GDM1 (cell line): ENCODE data around the gene ZNF41.
"Not testable (repeated sequence)": the region's sequence is repeated elsewhere in the genome, so short reads cannot be mapped to it uniquely, and the experiment has no call there.

Experiments
- DNase-seq: peaks from one replicate; lab custom pipeline; 2025; lab: John Stamatoyannopoulos, UW

The ZNF41 gene

DNA sequence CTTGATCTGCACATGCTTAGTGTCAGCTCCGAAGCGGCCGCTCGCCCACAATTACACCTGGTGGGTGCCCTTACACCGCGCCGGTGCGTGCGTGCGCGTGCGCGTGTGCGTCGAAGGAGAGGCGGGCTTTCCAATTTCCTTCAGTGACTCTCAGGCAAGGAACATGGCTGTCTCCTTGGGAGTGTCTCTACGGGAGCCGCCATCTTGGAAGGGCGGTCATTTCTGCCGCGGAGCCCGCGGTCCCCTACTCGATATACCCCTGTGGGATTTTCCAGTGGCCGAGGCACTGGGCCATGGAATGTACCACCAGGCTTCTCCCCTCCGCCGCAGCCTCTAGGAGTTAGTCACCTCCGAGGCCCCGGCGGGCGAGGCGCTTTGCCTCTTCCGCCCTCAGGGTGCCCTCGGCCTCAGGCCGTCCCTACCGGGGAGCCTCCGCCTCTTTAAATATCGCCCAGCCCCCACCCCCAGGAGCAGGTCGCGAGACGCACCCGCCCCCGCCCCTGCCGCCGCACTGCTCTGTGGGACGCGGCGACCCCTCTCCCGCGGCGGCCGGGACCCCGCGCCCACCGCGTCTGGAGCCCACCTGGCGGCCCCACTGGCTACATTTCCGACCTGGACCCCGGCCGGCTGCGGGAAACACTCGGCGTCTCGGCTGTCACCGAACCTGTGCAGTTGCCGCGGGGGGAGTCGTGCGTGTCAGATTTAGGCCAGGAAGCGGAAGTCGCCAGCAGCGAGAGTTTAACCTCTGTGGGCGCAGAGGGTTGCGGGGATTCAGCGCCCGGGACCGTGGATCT lies at the start of gene ZNF41:
Gene ZNF41 (minus strand): TSS at position 711 of the 794 bp plus-strand sequence. CDS start 15,741 bp downstream, outside the sequence.
- peak; percentile 73 for DNase-seq

- peak; percentile 43 for DNase-seq
Observed at GRCh38 chrX:47530049-47530448, 47.0 kb upstream of the ZNF41 start.

GRCh38 chrX:47529548-47529947 lies 46.5 kb upstream of the ZNF41 start:
- no peak for DNase-seq

GRCh38 chrX:47523713-47524166 lies 40.7 kb upstream of the ZNF41 start:
- no peak for DNase-seq

DNA sequence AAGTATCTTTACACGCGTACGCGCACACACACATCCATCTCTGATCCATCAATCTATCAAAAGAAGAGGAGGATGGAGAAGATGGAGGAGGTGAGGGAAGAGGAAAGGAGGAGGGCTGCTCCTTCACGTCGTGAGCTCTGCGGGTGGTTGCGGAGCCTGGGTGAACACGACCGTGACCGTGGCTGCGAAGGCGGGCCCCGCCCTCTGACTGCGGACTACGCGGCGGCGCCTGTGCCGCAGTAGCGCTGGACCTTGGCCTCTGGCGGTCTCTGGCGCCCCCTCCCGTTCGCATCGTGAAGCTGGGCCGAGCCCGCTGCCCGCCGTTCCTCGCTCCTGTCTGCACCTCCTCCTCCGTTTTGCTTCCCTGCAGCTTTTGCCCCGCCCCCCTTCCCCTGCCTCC lies 40.3 kb upstream of the ZNF41 start:
- peak; percentile 63 for DNase-seq

GRCh38 chrX:47518144-47518543 lies 35.1 kb upstream of the ZNF41 start:
- no peak for DNase-seq

DNA sequence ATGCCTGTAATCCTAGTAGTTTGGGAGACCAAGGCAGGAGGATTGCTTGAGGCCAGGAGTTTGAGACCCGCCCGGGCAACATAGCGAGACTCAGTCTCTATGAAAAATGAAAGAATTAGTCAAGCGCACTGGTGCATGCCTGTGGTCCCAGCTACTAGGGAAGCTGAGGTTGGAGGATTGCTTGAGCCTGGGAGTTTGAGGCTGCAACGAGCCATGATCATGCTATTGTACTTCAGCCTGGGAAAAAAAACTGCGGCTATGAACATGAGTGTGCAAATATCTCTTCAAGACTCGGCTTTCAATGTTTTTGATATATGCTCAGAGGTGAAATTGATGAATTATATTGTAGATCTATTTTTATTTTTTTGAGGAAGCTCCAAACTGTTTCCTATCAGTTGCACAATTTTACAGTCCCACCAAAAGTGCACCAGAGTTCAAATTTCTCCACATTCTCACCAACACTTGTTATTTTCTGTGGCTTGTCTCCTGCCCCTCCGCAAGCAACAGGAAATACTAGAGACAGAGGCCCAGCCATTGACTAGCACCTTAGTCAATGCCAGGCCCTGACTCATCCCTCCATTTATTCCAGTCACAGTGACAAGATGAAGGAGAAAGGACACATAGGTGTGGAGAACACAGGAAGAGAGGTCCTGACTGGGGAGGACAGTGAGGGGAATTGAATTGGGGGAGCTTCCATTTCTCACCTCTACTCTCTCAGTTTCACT lies 33.1 kb upstream of the ZNF41 start:
- DNase-seq: no peak

GRCh38 chrX:47514533-47515235 lies 31.7 kb upstream of the ZNF41 start:
- DNase-seq: no peak

DNA sequence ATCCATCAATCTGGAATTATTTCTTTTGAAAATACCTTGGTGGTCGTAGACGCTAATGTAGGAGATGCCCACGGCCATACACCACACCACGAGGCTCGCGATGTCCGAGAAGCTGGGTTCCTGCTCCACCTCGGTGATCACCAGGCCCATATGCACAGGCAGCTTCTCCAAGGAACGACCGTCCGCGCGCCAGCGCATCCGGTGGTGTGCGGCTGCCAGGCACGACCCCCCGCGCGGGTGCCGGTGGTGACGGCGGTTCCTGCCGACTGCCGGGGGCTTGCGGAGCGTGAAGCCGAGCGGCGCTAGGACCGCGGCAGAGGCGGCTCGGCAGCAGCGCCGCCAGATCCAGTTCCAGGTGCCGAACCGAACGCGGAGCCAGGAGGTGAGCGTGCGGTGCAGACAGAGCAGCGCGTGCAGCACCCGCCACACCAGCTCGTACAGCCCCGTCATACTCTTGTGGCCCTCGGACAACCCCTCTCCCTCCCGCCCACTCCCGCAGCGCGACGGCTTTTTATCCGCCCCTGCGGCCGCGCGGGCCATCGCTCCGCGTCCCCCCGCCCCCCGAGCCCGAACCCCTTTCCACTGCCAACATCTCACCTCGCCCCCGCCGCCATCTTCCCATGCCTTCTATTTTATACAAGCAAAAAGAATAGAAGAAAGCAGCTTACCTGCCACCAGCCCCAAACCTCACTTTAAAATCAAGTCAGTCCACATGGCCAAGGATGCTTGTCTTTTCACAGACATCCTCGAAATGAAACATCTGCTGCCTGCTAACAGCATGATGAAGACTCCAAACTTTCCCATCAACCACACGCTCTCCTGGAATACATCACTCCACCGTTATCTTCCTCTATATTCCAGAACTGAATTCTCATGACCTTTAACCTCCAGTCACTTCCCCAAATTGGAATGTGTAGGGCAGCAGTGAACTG lies 30.3 kb upstream of the ZNF41 start:
- DNase-seq: not testable (repeated sequence)

DNA sequence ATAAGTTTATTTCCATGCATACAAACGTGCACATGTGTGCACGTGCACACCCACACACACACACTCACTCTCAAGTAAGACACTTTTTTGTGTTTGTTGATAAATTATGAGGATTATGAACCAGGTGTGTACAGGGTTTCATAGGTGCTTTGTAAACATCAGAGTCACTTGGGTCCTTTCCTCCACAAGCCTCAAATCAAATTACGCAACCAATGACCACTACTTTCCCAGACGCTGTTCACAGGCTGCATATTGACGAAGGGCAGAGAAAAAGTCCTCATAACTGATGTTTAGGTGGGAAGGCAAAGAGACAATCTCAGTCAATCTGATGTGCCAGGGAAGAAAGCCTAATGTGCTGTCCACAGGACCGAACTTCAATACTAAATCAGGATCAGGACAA lies 29.4 kb upstream of the ZNF41 start:
- not testable (repeated sequence) for DNase-seq

- no peak for DNase-seq
Observed at GRCh38 chrX:47507153-47507867, 24.3 kb upstream of the ZNF41 start.

DNA sequence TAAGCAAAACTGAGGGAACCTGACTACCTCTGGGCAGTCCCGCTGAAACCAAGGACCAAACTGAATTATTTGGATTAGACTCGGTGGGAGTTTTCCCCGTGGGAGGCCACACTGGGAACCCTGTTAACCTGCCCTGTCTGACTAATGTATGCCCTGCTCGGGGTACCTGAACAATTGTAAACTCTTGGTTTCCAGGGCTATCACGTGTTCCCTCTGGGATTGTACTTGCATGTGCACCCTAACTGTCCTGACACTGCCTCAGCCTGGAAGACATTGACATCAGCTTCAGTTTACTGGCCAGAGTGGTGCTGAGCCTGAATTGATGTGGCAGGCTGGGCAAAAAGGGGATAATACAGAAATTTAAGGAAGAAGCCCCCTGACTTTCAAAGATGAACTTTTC lies 20.1 kb upstream of the ZNF41 start:
- no peak for DNase-seq

DNA sequence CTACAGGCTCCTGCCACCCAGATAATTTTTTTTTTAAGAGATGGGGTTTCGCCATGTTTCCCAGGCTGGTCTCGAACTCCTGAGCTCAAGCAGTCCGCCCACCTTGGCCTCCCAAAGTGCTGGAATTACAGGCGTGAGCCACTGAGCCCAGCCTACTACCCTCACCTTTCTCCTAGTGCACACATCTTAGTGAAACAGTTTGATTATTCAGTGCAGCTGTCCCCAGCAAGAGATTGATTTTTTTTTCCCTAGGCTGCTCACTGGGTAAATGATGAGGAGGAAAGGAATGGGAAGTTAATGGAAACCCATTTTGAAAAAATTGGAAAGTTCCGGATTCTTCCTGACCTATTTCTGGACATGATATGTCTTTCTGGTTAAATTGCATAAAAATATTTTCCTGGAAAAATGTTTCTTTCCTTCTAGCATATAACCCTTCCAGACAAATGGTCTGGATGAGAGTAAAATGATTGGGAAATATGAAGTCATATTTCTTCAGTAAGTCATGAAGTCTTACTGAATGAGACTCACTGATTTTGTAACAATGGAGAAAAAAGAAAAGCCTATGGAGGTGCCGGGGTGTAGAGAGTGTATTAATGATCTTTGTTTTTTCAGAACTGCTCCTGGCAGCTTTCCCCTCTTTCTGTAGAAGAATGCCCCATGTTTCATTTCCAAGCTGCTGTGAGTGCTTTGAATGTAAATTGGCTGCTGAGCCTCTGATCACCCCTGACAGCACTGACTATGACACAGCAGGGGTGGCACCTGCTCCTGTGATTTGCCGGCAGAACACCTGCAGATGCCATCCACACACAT lies 19.5 kb upstream of the ZNF41 start:
- no peak for DNase-seq

DNA sequence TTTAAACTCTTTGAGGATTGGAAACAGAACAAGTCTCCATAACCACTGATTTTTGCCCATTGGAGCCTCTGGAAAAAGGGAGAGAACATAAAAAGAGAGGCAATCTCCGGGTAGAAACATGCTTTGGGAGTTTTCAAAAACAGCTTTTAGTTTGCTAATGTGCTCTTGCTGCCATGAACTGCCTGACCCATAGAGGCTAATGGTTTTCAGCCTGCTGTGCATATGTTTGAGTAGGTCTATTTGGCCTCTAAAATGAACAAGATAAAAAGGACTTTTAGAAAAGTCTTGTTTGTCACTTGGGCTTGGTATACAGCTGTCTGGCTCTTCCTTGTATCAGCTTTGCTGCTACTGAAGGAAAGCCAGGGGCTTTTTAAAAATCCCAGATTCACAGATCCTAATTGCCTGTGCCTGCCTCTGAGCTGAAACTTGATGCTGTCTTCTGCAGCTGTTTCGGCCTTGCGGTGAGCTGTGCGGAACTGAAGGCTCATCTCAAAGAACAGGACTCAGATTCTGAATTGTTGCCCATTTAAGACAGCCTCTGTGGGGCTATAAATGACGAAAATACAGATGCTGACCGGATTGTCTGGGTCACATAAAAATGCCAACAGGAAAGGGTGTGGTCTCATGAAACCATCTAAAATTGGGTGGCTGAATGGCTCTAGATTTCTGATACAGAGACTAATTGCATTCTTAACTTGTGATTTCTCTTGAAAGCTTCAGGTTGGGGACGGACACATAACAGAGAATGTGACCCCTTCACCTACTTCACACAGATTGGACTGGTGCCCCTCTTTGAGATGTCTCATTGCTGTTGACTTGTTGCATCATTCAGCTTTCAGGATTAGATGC lies 18.4 kb upstream of the ZNF41 start:
- no peak for DNase-seq

DNA sequence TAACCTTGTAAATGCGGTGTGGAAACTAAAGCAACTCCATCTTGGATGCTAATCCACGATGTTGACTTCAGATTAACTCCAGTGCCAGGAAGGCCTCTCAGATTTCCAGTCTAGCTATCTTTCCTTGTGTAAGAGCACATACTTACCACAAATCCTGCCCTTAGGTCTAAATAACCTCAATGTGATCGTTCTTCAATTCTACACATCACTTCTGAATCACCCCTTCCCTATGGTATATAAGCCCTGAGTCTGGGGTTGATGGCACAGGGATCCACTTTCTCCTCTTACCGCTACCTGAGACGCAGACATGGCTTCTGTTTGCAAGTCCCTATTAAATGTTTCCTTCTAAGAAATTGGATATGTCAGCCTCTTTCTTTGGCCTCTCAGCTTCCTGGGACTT lies 17.5 kb upstream of the ZNF41 start:
- no peak for DNase-seq

DNA sequence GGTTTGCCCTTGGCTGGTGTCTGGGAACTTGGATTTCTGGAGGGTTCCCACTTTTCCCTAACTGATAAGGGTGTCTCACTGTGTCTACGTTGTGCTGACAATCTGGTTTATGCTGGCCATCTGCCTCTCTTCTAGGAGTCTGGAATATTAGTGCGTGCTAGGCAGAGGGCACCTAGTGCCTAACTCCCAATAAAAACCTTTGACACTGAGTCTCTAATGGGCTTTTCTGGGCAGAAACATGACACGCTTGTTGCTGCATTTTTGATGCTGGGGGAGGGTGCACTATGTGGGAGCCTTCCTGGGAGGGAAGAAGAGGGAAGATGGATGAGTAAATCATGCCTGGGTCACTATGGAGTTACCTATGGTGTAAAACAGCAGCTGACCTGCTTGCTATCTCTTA lies 16.3 kb upstream of the ZNF41 start:
- DNase-seq: no peak

GRCh38 chrX:47498411-47498810 lies 15.4 kb upstream of the ZNF41 start:
- DNase-seq: no peak

DNA sequence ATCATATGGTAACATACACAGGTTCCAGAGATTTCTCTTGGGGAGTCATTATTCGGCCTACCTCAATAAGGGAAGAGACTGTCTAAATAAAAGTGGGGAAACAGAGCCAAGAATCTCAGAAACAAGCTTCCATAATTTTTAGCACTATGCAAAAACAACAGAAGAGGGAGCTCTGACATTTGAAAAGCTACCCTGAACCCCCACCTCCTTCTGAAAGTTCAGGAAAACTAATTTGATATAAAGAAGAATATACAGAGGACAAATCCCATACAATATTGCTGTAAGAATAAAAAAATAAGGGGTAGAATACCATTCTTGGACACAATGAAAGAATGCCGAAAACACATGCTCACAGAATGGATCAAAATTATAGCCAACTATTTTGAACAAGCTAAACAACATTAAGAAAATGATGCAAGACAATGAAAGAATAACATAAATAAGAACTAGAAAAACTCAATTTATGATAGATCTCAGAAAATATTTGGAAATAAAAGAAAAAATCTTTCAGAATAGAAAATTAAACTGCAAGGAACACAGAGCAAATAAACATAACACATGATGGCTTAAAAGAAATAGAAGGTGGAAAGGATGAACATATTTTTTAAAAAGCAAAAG lies 14.4 kb upstream of the ZNF41 start:
- DNase-seq: no peak

DNA sequence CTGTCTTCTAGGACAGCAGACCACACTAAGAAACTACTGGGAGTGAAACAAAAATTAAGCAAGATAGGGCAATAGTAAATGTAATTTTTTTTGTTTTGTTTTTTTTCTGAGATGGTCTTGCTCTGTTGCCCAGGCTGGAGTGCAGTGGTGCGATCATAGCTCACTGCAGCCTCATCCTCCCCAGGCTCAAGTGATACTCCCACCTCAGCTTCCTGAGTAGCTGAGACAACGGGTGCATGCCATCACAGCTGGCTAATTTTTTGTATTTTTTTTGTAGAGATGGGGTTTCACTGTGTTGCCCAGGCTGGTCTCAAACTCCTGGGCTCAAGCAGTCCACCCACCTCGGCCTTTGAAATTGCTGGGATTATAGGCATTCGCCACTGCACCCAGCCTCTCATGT lies 9.1 kb upstream of the ZNF41 start:
- DNase-seq: not testable (repeated sequence)
